Vagina (tissue), 2 donors: Measurements from ENCODE around the gene LRRC8C.

Experiments used
- POLR2A ChIP-seq, 2 donors: fragments of 450-650 bp; IDR thresholded peaks; one replicate each; pipeline ENCODE4 v1.6.1; 2017; ENCODE audit warnings: antibody characterized with exemption in 2 of 2, mild to moderate bottlenecking in 2 of 2, moderate library complexity in 2 of 2
- TF ChIP-seq, protein P1 (sequence below), 3 experiments: fragments of 450-650 bp in 2 of 3; fragments of 200-600 bp in 1 of 3; sonication (generic) in 1 of 3; IDR thresholded peaks; one replicate each; pipeline ENCODE4 v1.5.1; 2017 to 2019; ENCODE audit warnings: antibody characterized with exemption in 3 of 3, mild to moderate bottlenecking in 2 of 3, moderate library complexity in 2 of 3

DNA sequence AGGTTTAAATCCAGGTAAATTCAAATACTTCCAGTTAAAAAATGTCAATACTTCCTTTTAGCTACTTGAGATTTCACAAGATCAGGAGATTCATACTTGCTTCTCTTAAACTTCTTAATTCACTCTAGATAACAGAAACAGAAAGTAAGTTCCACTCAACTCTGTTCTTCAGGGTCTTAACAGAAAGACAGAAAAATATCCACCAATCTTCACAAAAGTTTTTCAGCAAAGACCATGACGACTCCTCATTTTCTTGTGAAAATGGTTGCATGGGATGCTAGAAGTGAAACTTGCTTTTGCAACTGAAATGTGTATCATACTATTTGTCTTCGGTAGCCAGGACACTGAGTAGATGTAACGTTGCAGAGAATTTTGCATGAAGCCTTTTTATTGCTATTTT lies 12.3 kb upstream of the LRRC8C start:
- TF ChIP-seq, protein P1, sequence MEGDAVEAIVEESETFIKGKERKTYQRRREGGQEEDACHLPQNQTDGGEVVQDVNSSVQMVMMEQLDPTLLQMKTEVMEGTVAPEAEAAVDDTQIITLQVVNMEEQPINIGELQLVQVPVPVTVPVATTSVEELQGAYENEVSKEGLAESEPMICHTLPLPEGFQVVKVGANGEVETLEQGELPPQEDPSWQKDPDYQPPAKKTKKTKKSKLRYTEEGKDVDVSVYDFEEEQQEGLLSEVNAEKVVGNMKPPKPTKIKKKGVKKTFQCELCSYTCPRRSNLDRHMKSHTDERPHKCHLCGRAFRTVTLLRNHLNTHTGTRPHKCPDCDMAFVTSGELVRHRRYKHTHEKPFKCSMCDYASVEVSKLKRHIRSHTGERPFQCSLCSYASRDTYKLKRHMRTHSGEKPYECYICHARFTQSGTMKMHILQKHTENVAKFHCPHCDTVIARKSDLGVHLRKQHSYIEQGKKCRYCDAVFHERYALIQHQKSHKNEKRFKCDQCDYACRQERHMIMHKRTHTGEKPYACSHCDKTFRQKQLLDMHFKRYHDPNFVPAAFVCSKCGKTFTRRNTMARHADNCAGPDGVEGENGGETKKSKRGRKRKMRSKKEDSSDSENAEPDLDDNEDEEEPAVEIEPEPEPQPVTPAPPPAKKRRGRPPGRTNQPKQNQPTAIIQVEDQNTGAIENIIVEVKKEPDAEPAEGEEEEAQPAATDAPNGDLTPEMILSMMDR (IDR thresholded peaks at IDR 0.05): no peak
- no peak for TF ChIP-seq POLR2A (IDR thresholded peaks at IDR 0.05)
